HG03575 (cell line): Measurements from ENCODE around the gene TERB1.
"Not testable (repeated sequence)": the region's sequence is repeated elsewhere in the genome, so short reads cannot be mapped to it uniquely, and the experiment has no call there.

Experiments used
- ATAC-seq: cut with Tn5 transposase; IDR thresholded peaks from one replicate; pipeline ENCODE4 v1.9.1; 2021; ENCODE audit not compliant: unreplicated experiment, insufficient number of reproducible peaks, low FRiP score; ENCODE audit errors: extremely low read depth

TERB1 gene

DNA sequence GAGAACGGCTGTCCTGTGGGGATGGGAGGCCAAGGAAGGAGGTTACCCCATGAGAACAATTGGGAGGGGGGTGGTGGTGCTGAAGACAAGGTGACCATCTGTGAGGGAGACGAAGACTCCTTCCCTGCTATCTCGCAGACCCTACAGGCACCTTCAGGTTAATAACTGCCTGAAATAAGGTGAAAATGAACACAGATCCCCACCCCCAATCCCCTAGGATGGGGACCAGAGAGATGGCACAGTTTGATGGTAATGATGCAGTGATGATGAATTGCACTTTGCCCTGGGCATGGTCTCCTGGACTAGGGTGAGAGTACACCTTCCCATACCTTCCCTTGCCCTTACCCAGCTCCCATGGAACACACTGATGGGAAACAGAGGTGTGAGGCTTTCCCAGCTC is 30.8 kb upstream of the TERB1 start:
- no peak for ATAC-seq

DNA sequence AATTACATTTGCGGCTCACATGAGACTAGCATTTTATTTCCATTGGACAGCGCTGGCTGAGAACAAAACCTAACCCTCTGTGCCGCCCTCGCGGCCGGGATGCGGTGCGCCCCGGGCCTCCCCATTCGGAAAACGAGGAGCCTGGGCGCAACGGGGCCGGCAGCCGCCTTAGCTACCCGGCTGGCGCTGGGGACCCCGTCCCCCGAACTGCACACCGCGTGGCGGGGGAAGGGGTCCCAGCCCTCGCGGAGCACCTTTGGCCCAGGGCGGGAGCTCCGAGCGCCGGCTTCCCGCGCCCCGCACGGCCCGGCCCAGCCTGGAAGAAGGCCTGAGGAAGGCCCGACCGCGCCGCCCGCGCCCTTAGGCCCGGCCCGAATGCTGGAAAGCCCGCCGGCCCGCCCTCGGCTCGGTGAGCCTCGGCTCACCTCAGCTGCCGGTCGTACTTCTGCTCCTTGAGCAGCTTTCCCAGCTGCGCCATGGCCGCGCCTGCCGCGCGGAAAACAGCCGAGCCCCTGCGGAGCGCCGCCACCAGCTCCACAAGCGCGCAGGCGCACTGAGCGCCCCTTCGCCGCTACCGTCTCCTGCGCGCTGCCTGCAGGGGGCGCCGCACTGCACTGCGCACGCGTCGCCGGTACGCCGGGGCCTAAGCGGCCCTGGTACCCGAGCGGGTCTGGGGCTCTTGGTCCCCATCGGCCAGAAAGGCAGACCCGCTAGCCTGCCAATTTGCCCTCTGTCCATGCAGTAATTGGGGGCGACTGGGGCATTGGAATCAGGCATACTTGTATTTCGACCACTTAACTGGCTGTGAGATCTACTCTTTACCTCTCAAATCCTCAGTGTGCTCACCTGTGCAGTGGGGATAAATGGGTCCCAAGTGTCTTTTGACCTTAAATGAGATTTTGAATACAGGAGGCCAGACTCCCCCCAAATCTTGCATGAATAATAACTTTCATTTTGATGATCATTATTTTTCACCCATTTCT is 29.3 kb upstream of the TERB1 start, which contains the start of gene NAE1:
TSS of gene NAE1 (minus strand) at position 555 of the 983 bp plus-strand sequence. CDS start at position 478, 77 bp downstream.
- ATAC-seq: peak; percentile 59

GRCh38 chr16:66824006-66824405 is 22.6 kb upstream of the TERB1 start:
- ATAC-seq: no peak

DNA sequence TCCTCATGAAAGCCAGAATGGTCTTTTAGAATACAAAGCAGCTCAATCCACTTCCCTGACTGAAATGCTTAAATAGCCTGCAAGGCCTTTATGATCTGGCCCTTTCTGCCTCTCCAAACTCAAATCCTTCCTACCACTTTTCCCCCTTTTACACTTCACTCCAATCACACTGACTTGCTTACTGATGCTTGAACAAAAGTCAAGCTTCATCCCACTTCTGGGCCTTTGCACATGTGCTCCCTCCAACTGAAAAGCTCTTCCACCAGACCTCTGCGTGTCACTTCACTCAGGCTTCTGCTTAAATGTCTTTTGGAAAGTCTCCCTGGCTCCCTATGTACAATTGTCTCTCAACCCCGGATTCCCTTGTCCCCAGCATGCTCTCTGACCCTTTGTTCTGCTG is 13.3 kb upstream of the TERB1 start:
- ATAC-seq: no peak

DNA sequence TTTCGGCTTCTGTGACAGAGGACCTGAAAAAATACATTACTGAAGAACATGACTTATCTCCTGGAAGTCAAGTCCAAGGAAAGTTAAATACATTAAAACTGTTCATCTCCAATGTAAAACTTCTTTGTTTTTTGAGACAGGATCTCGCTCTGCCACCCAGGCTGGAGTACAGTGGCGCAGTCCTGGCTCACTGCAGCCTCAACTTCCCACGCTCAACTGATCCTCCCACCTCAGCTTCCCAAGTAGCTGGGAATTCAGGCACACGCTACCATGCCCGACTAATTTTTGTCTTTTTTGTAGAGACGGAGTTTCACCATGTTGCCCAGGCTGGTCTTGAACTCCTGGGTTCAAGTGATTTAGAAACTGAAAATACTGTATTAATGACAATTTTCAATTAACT is 9.7 kb upstream of the TERB1 start:
- ATAC-seq: no peak

- ATAC-seq: no peak
Observed at GRCh38 chr16:66810391-66810790, 9.0 kb upstream of the TERB1 start.

DNA sequence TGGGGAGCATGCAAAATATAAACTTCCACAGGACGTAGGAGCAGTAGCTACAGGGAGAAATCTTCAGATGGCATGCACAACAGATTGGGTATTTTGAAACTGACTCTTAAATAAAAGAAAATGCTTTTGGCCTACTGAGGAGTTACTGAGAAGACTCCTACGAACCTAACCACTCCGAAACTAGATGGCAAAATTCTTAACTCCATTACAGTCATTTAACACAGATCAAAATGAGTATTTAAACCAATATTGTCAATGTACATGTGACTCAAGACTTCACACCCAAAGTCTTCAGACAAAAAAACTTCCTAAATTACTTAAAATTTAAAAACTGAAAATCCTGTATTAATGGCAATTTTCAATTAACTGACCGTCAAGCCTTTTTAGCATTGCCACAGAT is 8.4 kb upstream of the TERB1 start:
- ATAC-seq: no peak

GRCh38 chr16:66802159-66802558 is 775 bp upstream of the TERB1 start:
- ATAC-seq: no peak

DNA sequence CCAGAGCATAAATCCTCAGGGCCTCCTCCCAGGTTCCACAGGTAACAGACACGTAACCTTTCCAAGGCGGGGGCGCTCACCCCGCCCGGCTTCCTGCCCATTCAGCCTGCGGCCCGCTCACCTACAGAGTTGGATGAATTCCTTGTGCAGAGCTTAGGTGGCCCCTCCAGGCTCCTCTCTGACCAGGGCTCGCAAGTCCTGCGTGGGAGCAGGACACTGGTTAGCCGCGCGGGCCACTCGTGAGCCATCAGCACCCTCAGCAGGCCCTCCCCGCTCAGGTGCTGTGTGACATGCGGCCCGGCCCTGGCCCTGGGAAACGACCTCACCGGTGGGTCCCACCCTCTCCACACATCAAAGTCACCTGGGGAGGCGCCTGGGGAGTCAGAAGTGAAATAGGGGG is 528 bp downstream of the TERB1 start:
- no peak for ATAC-seq

GRCh38 chr16:66798161-66798560 is 3.2 kb downstream of the TERB1 start:
- ATAC-seq: no peak

- not testable (repeated sequence) for ATAC-seq
Observed at GRCh38 chr16:66793984-66794383, 7.4 kb downstream of the TERB1 start.

DNA sequence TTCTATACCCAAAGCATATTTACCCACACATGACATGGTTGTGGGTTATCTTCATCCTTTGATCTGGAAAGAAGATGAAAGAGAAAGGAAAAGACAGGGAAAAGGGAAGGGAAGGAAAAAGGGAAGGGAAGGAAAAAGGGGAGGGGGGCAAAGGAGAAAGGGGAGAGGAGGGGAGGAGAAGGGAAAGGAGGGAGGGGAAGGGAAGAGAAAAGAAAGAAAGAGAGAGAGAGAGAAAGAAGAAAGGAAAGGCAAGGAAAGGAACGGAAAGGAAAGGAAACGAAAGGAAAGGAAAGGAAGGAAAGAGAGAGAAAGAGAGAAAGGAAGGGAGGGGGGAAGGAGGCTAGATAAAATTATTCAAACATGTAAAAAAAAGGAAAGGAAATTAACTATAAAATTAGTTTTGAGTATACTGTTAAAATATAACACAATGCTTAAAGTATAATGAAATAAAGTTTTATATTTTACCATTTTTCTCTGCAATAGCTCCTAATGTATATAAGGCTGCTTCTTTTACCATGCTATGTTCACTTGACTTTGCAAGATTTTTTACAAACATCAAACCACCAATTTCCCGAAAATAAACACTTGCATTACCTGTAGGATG is 11.2 kb downstream of the TERB1 start:
- no peak for ATAC-seq

DNA sequence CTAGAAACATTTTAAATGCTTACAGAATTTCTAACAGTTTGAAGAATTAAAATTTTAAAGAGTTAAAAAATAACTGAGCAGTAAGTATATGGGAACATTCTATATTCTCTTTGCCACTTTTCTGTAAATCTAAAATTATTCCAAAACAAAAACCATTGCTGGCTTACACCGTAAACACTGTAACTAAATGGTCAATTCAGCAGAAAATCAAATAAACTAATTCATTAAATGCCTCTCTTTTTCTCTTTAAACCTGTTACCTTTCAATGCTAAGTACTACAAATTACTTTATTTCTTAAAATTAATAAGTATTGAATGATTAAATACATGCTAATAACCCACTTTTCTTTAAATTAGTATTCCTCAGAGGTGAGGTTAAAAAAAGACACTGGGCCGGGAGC is 14.0 kb downstream of the TERB1 start:
- no peak for ATAC-seq

GRCh38 chr16:66786551-66786950 is 14.8 kb downstream of the TERB1 start:
- no peak for ATAC-seq

GRCh38 chr16:66776457-66776856 is 24.9 kb downstream of the TERB1 start:
- ATAC-seq: no peak

DNA sequence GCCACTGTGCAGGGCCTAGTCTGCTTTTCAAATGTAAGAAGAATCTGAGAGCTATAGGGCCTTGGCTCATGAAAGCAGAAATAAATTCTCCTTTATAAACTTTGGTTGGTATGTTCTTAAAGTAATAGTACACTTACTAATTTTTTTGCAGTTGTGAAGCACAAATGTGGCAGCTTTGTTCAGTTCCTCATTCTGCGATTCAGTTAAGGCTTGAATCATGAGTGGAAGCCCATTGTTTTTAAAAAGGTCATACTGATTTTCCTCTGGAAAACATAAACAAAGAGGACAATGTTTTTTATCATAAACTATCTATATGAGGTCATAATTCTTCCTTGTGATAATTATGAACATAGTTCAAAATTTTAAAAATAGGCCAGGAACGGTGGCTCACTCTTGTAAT is 26.4 kb downstream of the TERB1 start:
- ATAC-seq: no peak

DNA sequence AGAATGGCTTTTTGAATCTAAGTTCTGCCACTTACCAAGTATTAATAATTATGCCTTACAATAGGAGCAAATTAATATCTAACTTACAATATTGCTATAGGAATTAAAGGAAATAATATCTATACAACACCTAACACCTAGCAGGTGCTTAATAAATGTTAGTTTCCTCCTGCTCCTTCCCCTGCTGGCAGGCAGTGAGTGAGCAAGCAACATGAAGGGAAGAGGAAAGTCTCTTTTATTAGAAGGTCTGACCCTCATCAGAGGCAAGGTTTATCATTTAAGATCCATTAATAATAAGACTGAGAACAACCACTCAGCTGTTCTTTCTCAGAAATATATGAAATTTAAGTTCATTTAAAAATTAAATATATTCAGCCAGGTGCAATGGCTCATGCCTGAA is 43.3 kb downstream of the TERB1 start:
- ATAC-seq: no peak

- ATAC-seq: no peak
Observed at GRCh38 chr16:66754819-66755218, 46.6 kb downstream of the TERB1 start.

- ATAC-seq: no peak
Observed at GRCh38 chr16:66754211-66754610, 47.2 kb downstream of the TERB1 start.

DNA sequence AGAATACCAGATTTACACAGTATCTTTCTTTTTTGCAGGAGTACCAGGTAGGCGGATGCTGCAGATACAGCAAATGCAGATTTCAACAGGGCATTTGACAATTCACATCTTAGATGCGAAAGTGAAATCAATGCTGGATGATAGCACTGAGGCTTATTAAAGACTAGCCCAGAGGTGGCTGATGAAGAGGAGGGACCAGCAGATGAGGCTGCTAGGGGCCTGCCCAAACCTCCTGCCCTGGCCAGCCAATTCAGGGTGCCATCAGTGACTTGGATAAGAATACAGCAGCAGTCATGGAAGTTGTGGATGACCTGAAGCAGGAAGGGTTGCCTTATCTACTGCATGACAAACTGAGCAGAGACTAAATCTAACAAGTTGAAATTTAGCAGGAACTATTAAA is 48.4 kb downstream of the TERB1 start:
- ATAC-seq: no peak
